HG02840 (cell line): ENCODE results near the gene EIF4G1.
A peak's percentile ranks its signal among the peaks of the same experiment; 100 is the strongest.
"Not testable (repeated sequence)": the region's sequence is repeated elsewhere in the genome, so short reads cannot be mapped to it uniquely, and the experiment has no call there.

Experiments used
- ATAC-seq: cut with Tn5 transposase; IDR thresholded peaks from one replicate; pipeline ENCODE4 v1.9.1; 2021; ENCODE audit warnings: mild to moderate bottlenecking, moderate library complexity, moderate number of reproducible peaks; ENCODE audit not compliant: unreplicated experiment, low FRiP score

Gene EIF4G1

GRCh38 chr3:184314363-184314699 lies at the start of gene EIF4G1:
Gene EIF4G1, plus strand, starts transcription at chr3:184314606. Its CDS starts 1,191 bp downstream, at chr3:184315797.
- peak; percentile 89 for ATAC-seq

- ATAC-seq = not testable (repeated sequence)
Observed at GRCh38 chr3:184267249-184267648, 47.2 kb upstream of the EIF4G1 start.

GRCh38 chr3:184272269-184272668 lies 42.1 kb upstream of the EIF4G1 start:
- ATAC-seq = no peak

- no peak for ATAC-seq
Observed at GRCh38 chr3:184275381-184275701, 39.1 kb upstream of the EIF4G1 start.

- no peak for ATAC-seq
Observed at GRCh38 chr3:184275961-184276910, 38.2 kb upstream of the EIF4G1 start, which contains the start of gene ECE2. Gene ECE2, plus strand, starts transcription at chr3:184276022. Its CDS starts 132 bp downstream, at chr3:184276154.

- ATAC-seq = no peak
Observed at GRCh38 chr3:184277366-184277765, 37.0 kb upstream of the EIF4G1 start.

- no peak for ATAC-seq
Observed at GRCh38 chr3:184282941-184283340, 31.5 kb upstream of the EIF4G1 start.

- ATAC-seq = no peak
Observed at GRCh38 chr3:184283681-184284080, 30.7 kb upstream of the EIF4G1 start.

GRCh38 chr3:184284696-184285095 lies 29.7 kb upstream of the EIF4G1 start:
- ATAC-seq = no peak

- ATAC-seq = no peak
Observed at GRCh38 chr3:184289426-184289938, 24.9 kb upstream of the EIF4G1 start.

GRCh38 chr3:184290331-184290730 lies 24.1 kb upstream of the EIF4G1 start:
- no peak for ATAC-seq

- ATAC-seq = no peak
Observed at GRCh38 chr3:184291044-184291737, 23.2 kb upstream of the EIF4G1 start.

GRCh38 chr3:184291738-184292445 lies 22.5 kb upstream of the EIF4G1 start:
- ATAC-seq = no peak

GRCh38 chr3:184295771-184296170 lies 18.6 kb upstream of the EIF4G1 start:
- no peak for ATAC-seq

- no peak for ATAC-seq
Observed at GRCh38 chr3:184296616-184297015, 17.8 kb upstream of the EIF4G1 start.

GRCh38 chr3:184298759-184299487 lies 15.5 kb upstream of the EIF4G1 start, which contains the start of gene PSMD2:
Gene PSMD2, plus strand, starts transcription at chr3:184299241. Its CDS starts 26 bp downstream, at chr3:184299267.
- peak; percentile 94 for ATAC-seq

GRCh38 chr3:184299488-184300377 lies 14.7 kb upstream of the EIF4G1 start:
- ATAC-seq = no peak

GRCh38 chr3:184300378-184300720 lies 14.1 kb upstream of the EIF4G1 start:
- ATAC-seq = no peak

- no peak for ATAC-seq
Observed at GRCh38 chr3:184305577-184305976, 8.8 kb upstream of the EIF4G1 start.
